DND-41 (cell line): ENCODE results near the gene HIVEP2.

Experiments used
- ATAC-seq: fragments of 200-7000 bp; cut with Tn5 transposase; 3 replicates; pipeline ENCODE4 v1.9.1; 2021; ENCODE audit warnings: low read depth; ENCODE audit not compliant: insufficient read depth
- DNase-seq: peaks from one replicate; pipeline ENCODE4 v3.0.0-alpha.2; 2020
- H2AFZ ChIP-seq: 2 replicates; pipeline ENCODE4 v1.6.0; 2012; ENCODE audit warnings: low read depth, low read length
- H3K27ac ChIP-seq: 2 replicates; pipeline ENCODE4 v1.5.1; 2012; ENCODE audit warnings: low read length, inconsistent platforms
- H3K27me3 ChIP-seq: fragments of 200-600 bp; sonication (generic); 2 replicates; pipeline ENCODE4 v1.6.0; 2012; ENCODE audit warnings: low read length, mild to moderate bottlenecking, inconsistent platforms; ENCODE audit not compliant: insufficient read depth, poor library complexity
- H3K36me3 ChIP-seq: 2 replicates; pipeline ENCODE4 v1.5.1; 2012; ENCODE audit warnings: low read length, inconsistent platforms; ENCODE audit not compliant: insufficient read depth
- H3K4me1 ChIP-seq: 2 replicates; pipeline ENCODE4 v1.5.1; 2012; ENCODE audit warnings: mild to moderate bottlenecking, low read length; ENCODE audit not compliant: insufficient read depth
- H3K4me2 ChIP-seq: 2 replicates; pipeline ENCODE4 v1.6.0; 2012; ENCODE audit warnings: mild to moderate bottlenecking, moderate library complexity, low read length, inconsistent platforms; ENCODE audit not compliant: insufficient read depth
- H3K4me3 ChIP-seq, 2 experiments: fragments of 200-600 bp in 1 of 2; shearing (Covaris generic) in 1 of 2; 2 replicates each; pipeline ENCODE4 v1.5.1; 2012 to 2016; ENCODE audit warnings: inconsistent platforms in 2 of 2, low read length in 2 of 2, mild to moderate bottlenecking in 2 of 2, low read depth in 1 of 2, moderate library complexity in 1 of 2
- H3K79me2 ChIP-seq: 2 replicates; pipeline ENCODE4 v1.6.0; 2012; ENCODE audit warnings: low read length, inconsistent platforms; ENCODE audit not compliant: insufficient read depth
- H3K9ac ChIP-seq: 2 replicates; pipeline ENCODE4 v1.6.0; 2012; ENCODE audit warnings: low read depth, mild to moderate bottlenecking, inconsistent platforms, low read length, moderate library complexity
- H3K9me3 ChIP-seq: 2 replicates; pipeline ENCODE4 v1.5.1; 2012; ENCODE audit warnings: low read length, moderate library complexity, mild to moderate bottlenecking, inconsistent platforms; ENCODE audit not compliant: insufficient read depth, severe bottlenecking
- H4K20me1 ChIP-seq: 2 replicates; pipeline ENCODE4 v1.6.0; 2012; ENCODE audit warnings: low read length; ENCODE audit not compliant: insufficient read depth
- EZH2 ChIP-seq: IDR thresholded peaks from 3 replicates; pipeline ENCODE4 v1.6.1; 2012; ENCODE audit warnings: borderline replicate concordance, low read depth, mild to moderate bottlenecking, moderate library complexity, low read length, inconsistent platforms; ENCODE audit not compliant: severe bottlenecking
- TF ChIP-seq, protein P1 (sequence below): IDR thresholded peaks from 2 replicates; pipeline ENCODE4 v1.5.1; 2012; ENCODE audit warnings: borderline replicate concordance, low read length, moderate library complexity, mild to moderate bottlenecking; ENCODE audit not compliant: poor library complexity, severe bottlenecking; ENCODE audit errors: extremely low read depth

HIVEP2 gene

DNA sequence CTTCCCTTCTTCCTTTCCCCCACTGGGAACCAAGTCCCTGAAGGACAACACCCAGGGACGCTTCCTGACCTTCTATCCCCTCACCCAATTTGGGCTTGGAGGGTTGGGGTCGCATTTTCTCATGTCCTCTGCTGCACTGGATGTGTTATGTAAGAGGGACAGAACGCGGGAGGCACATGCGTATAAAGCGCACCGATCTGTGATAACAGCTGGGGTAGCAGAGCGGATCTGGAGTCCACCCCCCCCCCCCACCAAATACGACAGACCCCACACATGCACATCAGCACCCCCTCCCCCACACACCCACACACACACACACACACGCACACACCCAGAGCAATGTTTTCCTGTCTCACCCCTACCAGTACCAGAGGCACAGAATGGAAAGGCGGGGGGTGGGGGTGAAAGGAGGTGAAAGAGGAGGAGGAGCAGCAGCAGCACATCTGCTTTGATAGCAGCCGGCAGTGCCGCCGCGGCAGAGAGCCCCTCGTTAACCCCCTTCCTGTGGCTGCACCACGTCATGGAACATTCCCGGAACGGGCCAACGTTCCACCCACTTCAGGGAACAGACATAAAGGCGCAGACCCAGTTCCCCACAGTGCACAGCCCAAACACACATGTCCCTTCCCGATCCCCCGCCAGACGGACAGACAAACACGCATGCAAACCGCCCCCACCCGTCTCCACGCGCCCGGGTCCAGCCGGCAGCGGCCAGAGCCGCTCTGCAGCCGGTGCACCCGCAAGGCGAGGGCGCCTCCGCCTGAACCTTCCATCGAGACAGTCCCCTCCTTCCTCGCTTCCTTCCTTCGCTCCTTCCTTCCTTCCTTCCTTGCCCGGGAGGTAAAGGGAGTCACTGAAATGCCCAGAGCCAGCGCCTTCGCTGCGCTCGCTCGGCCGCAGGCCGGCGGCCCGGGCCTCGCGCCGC is 590 bp downstream of the HIVEP2 start:
- peak overlapping the region; percentile 71 for H2AFZ ChIP-seq
- no peaks in the 10 kb centered on the region for H3K36me3 ChIP-seq
- peak overlapping the region; percentile 40 to 87 for H3K4me3 ChIP-seq
- peak overlapping the region; percentile 99 for H3K27ac ChIP-seq
- peaks cover 46% of the 10 kb centered on the region for H3K4me1 ChIP-seq
- no peaks in the 10 kb centered on the region for H3K9me3 ChIP-seq
- ATAC-seq (peak; percentile 74), DNase-seq (peak; percentile 98)
- H3K4me2 ChIP-seq: peak overlapping the region; percentile 80
- peak overlapping the region; percentile 79 for H3K9ac ChIP-seq
- peaks cover 11% of the 10 kb centered on the region for H3K27me3 ChIP-seq
- H4K20me1 ChIP-seq: no peaks in the 10 kb centered on the region
- TF ChIP-seq, protein P1, sequence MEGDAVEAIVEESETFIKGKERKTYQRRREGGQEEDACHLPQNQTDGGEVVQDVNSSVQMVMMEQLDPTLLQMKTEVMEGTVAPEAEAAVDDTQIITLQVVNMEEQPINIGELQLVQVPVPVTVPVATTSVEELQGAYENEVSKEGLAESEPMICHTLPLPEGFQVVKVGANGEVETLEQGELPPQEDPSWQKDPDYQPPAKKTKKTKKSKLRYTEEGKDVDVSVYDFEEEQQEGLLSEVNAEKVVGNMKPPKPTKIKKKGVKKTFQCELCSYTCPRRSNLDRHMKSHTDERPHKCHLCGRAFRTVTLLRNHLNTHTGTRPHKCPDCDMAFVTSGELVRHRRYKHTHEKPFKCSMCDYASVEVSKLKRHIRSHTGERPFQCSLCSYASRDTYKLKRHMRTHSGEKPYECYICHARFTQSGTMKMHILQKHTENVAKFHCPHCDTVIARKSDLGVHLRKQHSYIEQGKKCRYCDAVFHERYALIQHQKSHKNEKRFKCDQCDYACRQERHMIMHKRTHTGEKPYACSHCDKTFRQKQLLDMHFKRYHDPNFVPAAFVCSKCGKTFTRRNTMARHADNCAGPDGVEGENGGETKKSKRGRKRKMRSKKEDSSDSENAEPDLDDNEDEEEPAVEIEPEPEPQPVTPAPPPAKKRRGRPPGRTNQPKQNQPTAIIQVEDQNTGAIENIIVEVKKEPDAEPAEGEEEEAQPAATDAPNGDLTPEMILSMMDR: no peak
- TF ChIP-seq EZH2: no peak
- H3K79me2 ChIP-seq: peaks cover 39% of the 10 kb centered on the region

DNA sequence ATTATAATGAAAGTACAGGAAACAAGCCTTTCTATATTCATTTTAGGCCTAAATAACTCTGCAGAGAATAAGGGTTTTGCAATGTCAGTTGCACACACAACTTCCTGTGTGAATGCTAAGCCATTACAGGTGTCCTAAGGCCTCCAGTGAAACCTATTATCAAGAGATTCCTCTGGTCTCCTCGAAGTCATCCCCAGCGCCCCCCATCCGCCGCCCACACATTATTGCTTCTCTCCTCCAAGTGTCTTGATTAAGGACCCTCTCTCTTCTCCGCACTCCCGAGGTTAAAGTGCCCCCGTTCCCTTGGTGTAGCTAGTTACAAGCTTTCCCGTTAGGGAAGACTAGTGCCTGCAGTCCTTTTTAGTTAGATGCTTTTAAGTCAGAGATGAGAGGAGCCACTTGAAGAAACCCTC is 1.3 kb downstream of the HIVEP2 start:
- H3K9ac ChIP-seq: peak overlapping the region; percentile 79
- H3K79me2 ChIP-seq: peaks cover 44% of the 10 kb centered on the region
- H3K36me3 ChIP-seq: no peaks in the 10 kb centered on the region
- H2AFZ ChIP-seq: peak overlapping the region; percentile 53
- DNase-seq: peak; percentile 79
- ATAC-seq: peak; percentile 45
- TF ChIP-seq, protein P1: peak; percentile 16
- TF ChIP-seq EZH2: no peak
- no peaks in the 10 kb centered on the region for H3K9me3 ChIP-seq
- H3K4me2 ChIP-seq: peak overlapping the region; percentile 80
- H3K27ac ChIP-seq: peak overlapping the region; percentile 99
- H3K4me3 ChIP-seq: peak overlapping the region; percentile 29 to 87
- peaks cover 47% of the 10 kb centered on the region for H3K4me1 ChIP-seq
- peaks cover 11% of the 10 kb centered on the region for H3K27me3 ChIP-seq
- no peaks in the 10 kb centered on the region for H4K20me1 ChIP-seq

DNA sequence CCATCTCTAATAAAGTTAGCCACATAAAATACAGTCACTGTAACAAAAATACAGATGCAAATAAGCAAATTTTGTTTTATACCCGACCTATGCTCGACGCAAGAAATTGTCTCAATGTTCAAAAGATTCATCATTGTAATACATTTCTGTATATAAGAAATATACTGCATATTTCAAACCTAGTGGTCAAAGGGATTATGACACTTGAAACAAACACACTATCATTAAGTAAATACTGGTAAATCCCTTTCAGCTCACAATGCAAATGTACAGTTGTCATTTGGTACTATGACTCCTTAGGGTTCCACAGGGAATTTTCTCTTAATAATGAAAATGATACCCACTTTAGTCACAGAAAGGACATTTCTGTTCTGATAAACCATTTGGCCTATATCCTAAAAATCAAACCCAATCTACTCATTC is 2.2 kb downstream of the HIVEP2 start:
- Histone ChIP-seq H3K27me3 (peaks cover 11% of the 10 kb centered on the region), H3K4me3 (peak overlapping the region; percentile 29 to 87; a peak in 3 of 4 replicates), H4K20me1 (no peaks in the 10 kb centered on the region), H3K27ac (peak overlapping the region; percentile 99), H3K79me2 (peaks cover 52% of the 10 kb centered on the region), H3K4me1 (peaks cover 51% of the 10 kb centered on the region), H3K9ac (peak overlapping the region; percentile 79), H3K9me3 (no peaks in the 10 kb centered on the region), H3K36me3 (no peaks in the 10 kb centered on the region), H3K4me2 (peak overlapping the region; percentile 80), H2AFZ (0 out of 2 replicates have a peak overlapping the region, but pooled peaks have one; percentile 53)
- TF ChIP-seq, protein P1: peak; percentile 61
- no peak for TF ChIP-seq EZH2
- ATAC-seq: no peak
- no peak for DNase-seq
